KMS-11 (cell line): ENCODE measurements around the gene PTGDR2.

ENCODE experiments used
- H2AFZ ChIP-seq: fragments of 200-600 bp; sonication (generic); 2 replicates; pipeline ENCODE4 v1.6.1; 2016; ENCODE audit warnings: antibody characterized with exemption, mixed run types, low read depth
- H3K27ac ChIP-seq: fragments of 200-600 bp; sonication (generic); 2 replicates; pipeline ENCODE4 v1.6.1; 2016; ENCODE audit warnings: mild to moderate bottlenecking, mixed run types
- H3K27me3 ChIP-seq: fragments of 200-600 bp; sonication (generic); 2 replicates; pipeline ENCODE4 v1.6.1; 2017; ENCODE audit warnings: mild to moderate bottlenecking, low read depth, mixed run types, moderate library complexity; ENCODE audit not compliant: insufficient read depth
- H3K36me3 ChIP-seq: fragments of 200-600 bp; sonication (generic); 2 replicates; pipeline ENCODE4 v1.6.1; 2017; ENCODE audit warnings: mild to moderate bottlenecking, mixed run types; ENCODE audit not compliant: insufficient read depth
- H3K4me1 ChIP-seq: fragments of 200-600 bp; sonication (generic); 2 replicates; pipeline ENCODE4 v1.6.1; 2016; ENCODE audit warnings: mild to moderate bottlenecking, low read depth, mixed run types; ENCODE audit not compliant: poor library complexity, severe bottlenecking
- H3K4me2 ChIP-seq: fragments of 200-600 bp; sonication (generic); 2 replicates; pipeline ENCODE4 v1.7.0; 2016; ENCODE audit warnings: mild to moderate bottlenecking, mixed run types
- H3K4me3 ChIP-seq: fragments of 200-600 bp; sonication (generic); IDR thresholded peaks from 2 replicates; pipeline ENCODE4 v1.6.1; 2017; ENCODE audit warnings: low read depth, low read length, mixed read lengths; ENCODE audit not compliant: insufficient read depth
- H3K79me2 ChIP-seq: fragments of 200-600 bp; sonication (generic); 2 replicates; pipeline ENCODE4 v1.6.1; 2016; ENCODE audit warnings: low read depth, mixed run types; ENCODE audit not compliant: insufficient read depth
- H3K9ac ChIP-seq: fragments of 200-600 bp; sonication (generic); 2 replicates; pipeline ENCODE4 v1.6.1; 2016; ENCODE audit warnings: mild to moderate bottlenecking, mixed run types
- H4K20me1 ChIP-seq: fragments of 200-600 bp; sonication (generic); 2 replicates; pipeline ENCODE4 v1.6.1; 2016; ENCODE audit warnings: mild to moderate bottlenecking, mixed run types; ENCODE audit not compliant: insufficient read depth
- TF ChIP-seq, protein P1 (sequence below): fragments of 200-600 bp; sonication (generic); conservative IDR thresholded peaks from 2 replicates; pipeline ENCODE4 v1.6.1; 2017; ENCODE audit warnings: low read depth, mild to moderate bottlenecking, antibody characterized with exemption, low read length, moderate library complexity, mixed read lengths

Gene PTGDR2

DNA sequence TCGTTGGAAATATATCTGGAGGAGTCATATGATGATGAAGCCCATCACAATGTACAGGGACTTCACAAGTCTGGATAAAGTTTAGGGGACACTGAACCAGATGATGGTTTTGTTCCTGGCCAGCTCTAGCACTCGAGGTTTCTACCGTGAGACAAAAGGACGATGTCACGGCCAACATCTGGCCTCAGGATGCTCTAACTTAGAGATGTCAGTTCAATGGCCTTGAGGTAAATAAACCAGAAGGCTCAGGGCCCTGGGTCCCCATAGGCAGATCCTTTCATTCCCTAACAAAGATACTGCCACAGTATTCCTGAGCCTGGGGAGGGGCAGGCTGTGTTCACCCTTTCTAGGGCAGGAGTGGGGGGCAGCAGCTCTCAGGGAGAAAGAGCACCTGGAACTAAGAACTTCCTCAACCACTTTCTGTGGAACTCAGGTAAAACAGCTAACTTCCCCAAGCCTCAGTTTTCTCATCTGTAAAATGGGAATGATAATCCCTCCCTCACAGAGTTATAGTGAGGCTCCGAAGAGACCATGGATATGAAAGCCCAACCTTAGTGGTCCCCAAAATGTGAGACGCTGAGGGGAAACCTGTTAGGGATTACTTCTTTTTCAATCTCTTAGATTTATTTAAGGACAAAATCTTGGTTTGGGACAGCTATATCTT, 52.3 kb downstream of the PTGDR2 start:
- Histone ChIP-seq H4K20me1 (no peaks in the 10 kb centered on the region), H3K27me3 (no peaks in the 10 kb centered on the region), H2AFZ (no peak overlapping the region)

DNA sequence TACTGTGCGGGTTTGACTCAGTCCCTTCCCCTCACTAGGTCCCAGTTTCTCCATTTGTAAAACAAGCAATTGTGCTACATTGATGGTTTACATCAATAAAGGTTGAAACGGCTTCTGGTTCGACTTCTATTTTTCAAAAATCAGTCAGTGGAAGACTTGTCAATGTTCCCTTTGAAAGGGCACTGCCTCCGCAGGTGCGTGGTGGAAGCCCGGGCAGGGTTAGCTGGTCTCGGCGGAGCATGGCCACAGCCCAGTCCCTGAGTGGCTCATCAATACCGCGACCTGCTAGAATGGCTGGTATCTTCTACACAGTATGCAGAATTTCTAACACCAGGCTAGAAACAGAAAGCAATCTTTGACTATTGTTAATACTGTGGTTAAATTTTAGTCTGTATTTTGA, 54.6 kb downstream of the PTGDR2 start:
- TF ChIP-seq, protein P1, sequence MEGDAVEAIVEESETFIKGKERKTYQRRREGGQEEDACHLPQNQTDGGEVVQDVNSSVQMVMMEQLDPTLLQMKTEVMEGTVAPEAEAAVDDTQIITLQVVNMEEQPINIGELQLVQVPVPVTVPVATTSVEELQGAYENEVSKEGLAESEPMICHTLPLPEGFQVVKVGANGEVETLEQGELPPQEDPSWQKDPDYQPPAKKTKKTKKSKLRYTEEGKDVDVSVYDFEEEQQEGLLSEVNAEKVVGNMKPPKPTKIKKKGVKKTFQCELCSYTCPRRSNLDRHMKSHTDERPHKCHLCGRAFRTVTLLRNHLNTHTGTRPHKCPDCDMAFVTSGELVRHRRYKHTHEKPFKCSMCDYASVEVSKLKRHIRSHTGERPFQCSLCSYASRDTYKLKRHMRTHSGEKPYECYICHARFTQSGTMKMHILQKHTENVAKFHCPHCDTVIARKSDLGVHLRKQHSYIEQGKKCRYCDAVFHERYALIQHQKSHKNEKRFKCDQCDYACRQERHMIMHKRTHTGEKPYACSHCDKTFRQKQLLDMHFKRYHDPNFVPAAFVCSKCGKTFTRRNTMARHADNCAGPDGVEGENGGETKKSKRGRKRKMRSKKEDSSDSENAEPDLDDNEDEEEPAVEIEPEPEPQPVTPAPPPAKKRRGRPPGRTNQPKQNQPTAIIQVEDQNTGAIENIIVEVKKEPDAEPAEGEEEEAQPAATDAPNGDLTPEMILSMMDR: no peak
- no peak overlapping the region for H3K27ac ChIP-seq
- H4K20me1 ChIP-seq: no peaks in the 10 kb centered on the region
- no peaks in the 10 kb centered on the region for H3K79me2 ChIP-seq
- H3K4me1 ChIP-seq: no peaks in the 10 kb centered on the region
- no peak overlapping the region for H3K4me3 ChIP-seq
- H3K9ac ChIP-seq: no peak overlapping the region
- H3K4me2 ChIP-seq: no peak overlapping the region
- H3K36me3 ChIP-seq: no peaks in the 10 kb centered on the region
- no peak overlapping the region for H2AFZ ChIP-seq
- H3K27me3 ChIP-seq: no peaks in the 10 kb centered on the region

More for the DNA sequence above, 52.3 kb downstream of the PTGDR2 start:
- Histone ChIP-seq H3K4me3 (no peak overlapping the region), H3K4me1 (no peaks in the 10 kb centered on the region), H3K9ac (no peak overlapping the region), H3K36me3 (no peaks in the 10 kb centered on the region), H3K27ac (no peak overlapping the region), H3K4me2 (no peak overlapping the region), H3K79me2 (no peaks in the 10 kb centered on the region)
- TF ChIP-seq, protein P1: no peak
